Suprapubic skin (tissue), 4 donors: ENCODE data around the gene PDE9A. TPM values are rescaled to one million over a fixed set of nuclear protein-coding genes. Genes with fewer than 3 reads are reported as not detected.
A peak's percentile ranks its signal among the peaks of the same experiment; 100 is the strongest.

ENCODE experiments used
- DNase-seq, 2 donors: peaks; one replicate each; pipeline ENCODE4 v3.0.0-alpha.2; 2019; ENCODE audit warnings: low spot score in 2 of 2
- H3K27ac ChIP-seq: fragments of 200-600 bp; sonication (generic); one replicate; pipeline ENCODE4 v1.5.1; 2019
- H3K27me3 ChIP-seq: fragments of 200-600 bp; sonication (generic); one replicate; pipeline ENCODE4 v1.5.1; 2019
- H3K36me3 ChIP-seq: fragments of 200-600 bp; sonication (generic); one replicate; pipeline ENCODE4 v1.5.1; 2019
- H3K4me1 ChIP-seq: fragments of 200-600 bp; sonication (generic); one replicate; pipeline ENCODE4 v1.5.1; 2019
- H3K4me3 ChIP-seq: fragments of 200-600 bp; sonication (generic); one replicate; pipeline ENCODE4 v1.5.1; 2019; ENCODE audit warnings: mild to moderate bottlenecking
- H3K9me3 ChIP-seq: fragments of 200-600 bp; sonication (generic); one replicate; pipeline ENCODE4 v1.5.1; 2019
- EP300 ChIP-seq: sonication (generic); formaldehyde crosslinking; IDR thresholded peaks from one replicate; pipeline ENCODE4 v1.6.1; 2017; ENCODE audit warnings: antibody characterized with exemption
- POLR2A ChIP-seq, 2 donors: fragments of 450-650 bp; IDR thresholded peaks; one replicate each; pipeline ENCODE4 v1.6.1; 2017; ENCODE audit warnings: antibody characterized with exemption in 2 of 2, mild to moderate bottlenecking in 2 of 2, moderate library complexity in 2 of 2
- POLR2AphosphoS5 ChIP-seq, 3 donors: sonication (generic); formaldehyde crosslinking; IDR thresholded peaks; one replicate each; pipeline ENCODE4 v1.6.1; 2017; ENCODE audit warnings: antibody characterized with exemption in 3 of 3
- WGBS: methylation state at CpG from one replicate; pipeline ENCODE4 v1.1.5; 2018; 5-methylcytosine and 5-hydroxymethylcytosine counted together
- total RNA-seq, 4 donors: library from RNA; depleted of rRNA; stranded (reverse); fragments of >200 nt; gene quantifications; one replicate each; pipeline ENCODE4 v1.1.0, GENCODE V29; 2016
- TF ChIP-seq, protein P1 (sequence below), 2 donors: fragments of 200-600 bp in 1 of 2; fragments of 450-650 bp in 1 of 2; sonication (generic) in 1 of 2; IDR thresholded peaks; one replicate each; pipeline ENCODE4 v1.5.1; 2016 to 2019; ENCODE audit warnings: antibody characterized with exemption in 2 of 2, mild to moderate bottlenecking in 1 of 2, moderate library complexity in 1 of 2

PDE9A gene
- total RNA-seq, 4 donors from 2014 or later, result 4.5 to 12.0 (median 7.1) TPM

DNA sequence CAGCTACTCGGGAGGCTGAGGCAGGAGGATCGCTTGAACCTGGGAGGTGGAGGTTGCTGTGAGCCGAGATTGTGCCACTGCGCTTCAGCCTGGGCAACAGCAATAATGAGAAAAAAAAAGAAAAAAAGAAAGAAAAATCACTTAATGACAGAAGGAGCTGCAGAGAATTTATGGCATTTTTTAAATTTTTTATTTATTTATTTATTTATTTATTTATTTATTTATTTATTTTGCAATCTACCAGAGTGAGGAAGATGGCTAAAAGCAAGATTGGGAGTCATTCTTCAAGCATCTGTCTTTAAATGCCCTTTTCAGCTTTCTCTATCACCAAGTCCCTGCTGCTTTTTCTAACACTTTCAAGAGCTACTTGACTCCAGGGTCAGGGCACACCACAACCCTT is 134.2 kb downstream of the PDE9A start:
- 96% methylated on average over 4 of the region's 4 CpGs for WGBS
- Histone ChIP-seq H3K9me3 (no peaks in the 10 kb centered on the region), H3K4me1 (peaks cover 14% of the 10 kb centered on the region), H3K36me3 (no peaks in the 10 kb centered on the region), H3K27ac (no peak overlapping the region), H3K27me3 (peaks cover 20% of the 10 kb centered on the region), H3K4me3 (no peak overlapping the region)
- no peak for DNase-seq
- no peak for TF ChIP-seq POLR2A (IDR thresholded peaks at IDR 0.05)
- TF ChIP-seq POLR2AphosphoS5 (IDR thresholded peaks at IDR 0.05), result no peak
- TF ChIP-seq, protein P1, sequence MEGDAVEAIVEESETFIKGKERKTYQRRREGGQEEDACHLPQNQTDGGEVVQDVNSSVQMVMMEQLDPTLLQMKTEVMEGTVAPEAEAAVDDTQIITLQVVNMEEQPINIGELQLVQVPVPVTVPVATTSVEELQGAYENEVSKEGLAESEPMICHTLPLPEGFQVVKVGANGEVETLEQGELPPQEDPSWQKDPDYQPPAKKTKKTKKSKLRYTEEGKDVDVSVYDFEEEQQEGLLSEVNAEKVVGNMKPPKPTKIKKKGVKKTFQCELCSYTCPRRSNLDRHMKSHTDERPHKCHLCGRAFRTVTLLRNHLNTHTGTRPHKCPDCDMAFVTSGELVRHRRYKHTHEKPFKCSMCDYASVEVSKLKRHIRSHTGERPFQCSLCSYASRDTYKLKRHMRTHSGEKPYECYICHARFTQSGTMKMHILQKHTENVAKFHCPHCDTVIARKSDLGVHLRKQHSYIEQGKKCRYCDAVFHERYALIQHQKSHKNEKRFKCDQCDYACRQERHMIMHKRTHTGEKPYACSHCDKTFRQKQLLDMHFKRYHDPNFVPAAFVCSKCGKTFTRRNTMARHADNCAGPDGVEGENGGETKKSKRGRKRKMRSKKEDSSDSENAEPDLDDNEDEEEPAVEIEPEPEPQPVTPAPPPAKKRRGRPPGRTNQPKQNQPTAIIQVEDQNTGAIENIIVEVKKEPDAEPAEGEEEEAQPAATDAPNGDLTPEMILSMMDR (IDR thresholded peaks at IDR 0.05), result no peak
- no peak for TF ChIP-seq EP300

- no peak for TF ChIP-seq EP300
- TF ChIP-seq, protein P1 (IDR thresholded peaks at IDR 0.05), result no peak
- no peak for TF ChIP-seq POLR2A (IDR thresholded peaks at IDR 0.05)
- no peak for TF ChIP-seq POLR2AphosphoS5 (IDR thresholded peaks at IDR 0.05)
Measured at GRCh38 chr21:42790520-42791065, 137.2 kb downstream of the PDE9A start.

DNA sequence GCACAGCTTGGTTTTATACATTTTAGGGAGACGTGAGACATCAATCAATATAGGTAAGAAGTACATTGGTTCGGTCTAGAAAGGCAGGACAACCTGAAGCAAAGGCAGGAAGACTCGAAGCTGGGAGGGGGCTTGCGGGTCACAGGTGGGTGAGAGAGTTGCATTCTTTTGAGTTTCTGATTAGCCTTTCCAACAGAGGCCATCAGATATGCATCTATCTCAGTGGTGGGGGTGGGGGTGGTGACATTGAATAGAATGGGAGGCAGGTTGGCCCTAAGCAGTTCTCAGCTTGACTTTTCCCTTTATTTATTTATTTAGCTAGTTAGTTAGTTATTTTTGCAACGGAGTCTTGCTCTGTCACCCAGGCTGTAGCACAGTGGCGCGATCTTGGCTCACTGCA is 140.4 kb downstream of the PDE9A start:
- Histone ChIP-seq H3K4me3 (no peak overlapping the region), H3K36me3 (no peaks in the 10 kb centered on the region)
- WGBS, result 81% methylated on average over 7 of the region's 7 CpGs

More at GRCh38 chr21:42790520-42791065, 137.2 kb downstream of the PDE9A start:
- Histone ChIP-seq H3K36me3 (no peaks in the 10 kb centered on the region), H3K9me3 (no peaks in the 10 kb centered on the region), H3K27ac (no peak overlapping the region), H3K4me3 (no peak overlapping the region), H3K27me3 (peaks cover 23% of the 10 kb centered on the region), H3K4me1 (peaks cover 4% of the 10 kb centered on the region)
- DNase-seq, result peak in 1 of 2 donors; percentile 32
- 44% methylated on average over 8 of the region's 8 CpGs for WGBS

DNA sequence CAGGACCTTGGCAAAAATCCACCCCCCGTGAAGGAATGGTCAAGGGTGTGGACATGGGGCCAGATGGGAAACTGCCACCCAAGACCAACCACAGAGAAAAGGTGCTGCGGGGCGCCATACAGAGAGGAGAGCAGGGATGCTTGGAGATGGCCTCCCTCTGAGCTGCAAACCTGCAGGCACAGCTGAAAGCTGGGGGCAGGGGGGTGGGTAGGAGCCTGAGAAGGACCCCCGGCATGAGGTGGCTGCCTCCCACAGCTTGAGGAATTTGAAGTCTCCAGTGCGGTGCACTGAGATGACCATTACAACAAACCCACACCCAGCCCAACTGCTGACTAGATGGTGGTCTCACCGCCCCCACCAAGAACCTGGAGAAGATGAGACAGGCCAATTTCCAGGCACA is 141.1 kb downstream of the PDE9A start:
- Histone ChIP-seq H3K27ac (no peak overlapping the region), H3K36me3 (no peaks in the 10 kb centered on the region), H3K4me1 (peaks cover 4% of the 10 kb centered on the region), H3K4me3 (no peak overlapping the region), H3K9me3 (no peaks in the 10 kb centered on the region), H3K27me3 (peaks cover 15% of the 10 kb centered on the region)
- DNase-seq, result peak in 1 of 2 donors; percentile 45
- TF ChIP-seq EP300 (no peak), POLR2AphosphoS5 (IDR thresholded peaks at IDR 0.05) (no peak), POLR2A (IDR thresholded peaks at IDR 0.05) (no peak)
- TF ChIP-seq, protein P1 (IDR thresholded peaks at IDR 0.05), result no peak
- whole genome bisulfite sequencing, result 60% methylated on average over 6 of the region's 6 CpGs

More for the DNA sequence above, 140.4 kb downstream of the PDE9A start:
- Histone ChIP-seq H3K27ac (no peak overlapping the region), H3K27me3 (peaks cover 15% of the 10 kb centered on the region), H3K4me1 (peaks cover 4% of the 10 kb centered on the region), H3K9me3 (no peaks in the 10 kb centered on the region)
- peak in 1 of 2 donors; percentile 15 for DNase-seq
- TF ChIP-seq POLR2A (IDR thresholded peaks at IDR 0.05) (no peak), EP300 (no peak), POLR2AphosphoS5 (IDR thresholded peaks at IDR 0.05) (no peak)
- TF ChIP-seq, protein P1 (IDR thresholded peaks at IDR 0.05), result no peak

DNA sequence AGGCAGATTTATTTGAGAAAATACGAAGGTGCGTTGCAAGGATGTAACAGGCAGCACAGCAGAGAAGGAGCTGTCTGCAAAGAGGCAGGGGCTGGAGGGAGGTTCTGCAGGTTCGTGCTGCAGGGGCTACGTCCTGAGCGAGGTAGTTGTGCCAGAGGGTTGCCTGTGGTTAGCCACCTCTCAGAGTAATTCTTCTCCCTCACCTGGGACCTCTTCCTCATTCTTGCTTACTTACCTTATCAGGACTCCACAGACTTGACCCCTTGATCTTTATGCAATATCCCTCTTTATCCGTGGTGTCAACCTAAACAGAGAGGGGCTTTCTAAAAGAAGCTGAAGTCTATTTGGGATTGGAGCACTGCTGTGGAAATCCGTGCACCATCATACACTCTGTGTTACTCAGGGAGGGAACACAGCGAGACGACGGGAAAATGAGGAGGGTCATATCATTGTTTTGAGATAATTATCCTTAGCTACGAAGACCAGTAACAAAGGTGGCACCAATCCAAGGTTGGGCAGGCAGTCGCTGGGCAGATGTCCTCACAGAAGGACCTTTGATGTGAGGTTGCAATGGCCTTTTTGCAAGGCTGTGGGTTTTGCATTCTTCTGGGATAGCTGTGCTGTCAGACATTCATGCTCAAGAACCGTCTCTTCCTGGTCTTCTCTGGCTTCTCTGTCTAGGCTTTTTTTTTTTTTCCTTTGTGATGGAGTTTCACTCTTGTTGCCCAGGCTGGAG is 143.1 kb downstream of the PDE9A start:
- Histone ChIP-seq H3K4me3 (no peak overlapping the region), H3K27ac (no peak overlapping the region), H3K4me1 (no peaks in the 10 kb centered on the region), H3K36me3 (no peaks in the 10 kb centered on the region), H3K9me3 (no peaks in the 10 kb centered on the region), H3K27me3 (peaks cover 15% of the 10 kb centered on the region)
- DNase-seq, result peak in 1 of 2 donors; percentile 25
- TF ChIP-seq POLR2A (IDR thresholded peaks at IDR 0.05) (no peak), EP300 (no peak), POLR2AphosphoS5 (IDR thresholded peaks at IDR 0.05) (no peak)
- TF ChIP-seq, protein P1 (IDR thresholded peaks at IDR 0.05), result no peak
- WGBS, result 71% methylated on average over 13 of the region's 13 CpGs
